Peyer's patch (tissue), 4 donors: ENCODE measurements around the gene LRP5.

Experiments
- CTCF ChIP-seq, 6 experiments: fragments of 450-650 bp in 4 of 6; fragments of 200-600 bp in 2 of 6; sonication (generic) in 1 of 6; IDR thresholded peaks; one replicate each; pipeline ENCODE4 v1.5.1; 2017 to 2019; ENCODE audit warnings: antibody characterized with exemption in 6 of 6, mild to moderate bottlenecking in 3 of 6, moderate library complexity in 1 of 6
- POLR2A ChIP-seq, 2 donors: fragments of 450-650 bp; IDR thresholded peaks; one replicate each; pipeline ENCODE4 v1.5.1; 2017; ENCODE audit warnings: antibody characterized with exemption in 2 of 2, mild to moderate bottlenecking in 2 of 2, moderate library complexity in 2 of 2

GRCh38 chr11:68328374-68329091, 16.1 kb downstream of the LRP5 start:
- TF ChIP-seq CTCF (IDR thresholded peaks at IDR 0.05) (no peak), POLR2A (IDR thresholded peaks at IDR 0.05) (no peak)
